Esophagus muscularis mucosa (tissue), 4 donors: ENCODE data around the gene TOE1.

Experiments used
- EP300 ChIP-seq: sonication (generic); formaldehyde crosslinking; IDR thresholded peaks from one replicate; pipeline ENCODE4 v1.6.1; 2017; ENCODE audit warnings: antibody characterized with exemption
- POLR2A ChIP-seq: fragments of 450-650 bp; IDR thresholded peaks from one replicate; pipeline ENCODE4 v1.6.1; 2017; ENCODE audit warnings: antibody characterized with exemption, moderate library complexity, mild to moderate bottlenecking, low read depth
- POLR2AphosphoS5 ChIP-seq, 2 donors: sonication (generic); formaldehyde crosslinking; IDR thresholded peaks; one replicate each; pipeline ENCODE4 v1.6.1; 2017; ENCODE audit warnings: antibody characterized with exemption in 2 of 2
- TF ChIP-seq, protein P1 (sequence below), 3 experiments: fragments of 200-600 bp in 2 of 3; fragments of 450-650 bp in 1 of 3; sonication (generic) in 2 of 3; IDR thresholded peaks; one replicate each; pipeline ENCODE4 v1.5.1; 2017 to 2019; ENCODE audit warnings: antibody characterized with exemption in 3 of 3, mild to moderate bottlenecking in 2 of 3, moderate library complexity in 1 of 3

DNA sequence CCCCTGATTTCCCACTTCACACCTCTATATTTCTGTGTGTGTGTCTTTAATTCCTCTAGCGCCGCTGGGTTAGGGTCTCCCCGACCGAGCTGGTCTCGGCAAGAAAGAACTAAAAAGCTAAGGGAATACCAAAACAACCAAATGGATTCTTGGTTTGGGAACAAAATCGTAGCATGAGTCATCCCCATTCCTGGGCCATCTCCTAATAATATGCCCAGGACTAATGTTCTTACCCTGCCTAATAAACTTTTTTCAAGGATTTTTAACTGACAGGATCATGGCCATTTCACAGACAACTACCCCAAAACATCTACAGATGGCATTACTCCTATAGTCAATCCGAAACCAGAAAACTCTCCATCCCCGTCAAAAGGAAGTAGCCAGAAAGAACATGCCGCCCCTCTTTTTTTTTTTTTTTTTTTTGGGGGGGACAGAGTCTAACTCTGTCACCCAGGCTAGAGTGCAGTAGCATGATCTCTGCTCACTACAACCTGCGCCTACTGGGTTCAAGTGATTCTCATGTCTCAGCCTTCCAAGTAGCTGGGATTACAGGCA is 17.4 kb upstream of the TOE1 start:
- no peak for TF ChIP-seq POLR2A
- TF ChIP-seq, protein P1, sequence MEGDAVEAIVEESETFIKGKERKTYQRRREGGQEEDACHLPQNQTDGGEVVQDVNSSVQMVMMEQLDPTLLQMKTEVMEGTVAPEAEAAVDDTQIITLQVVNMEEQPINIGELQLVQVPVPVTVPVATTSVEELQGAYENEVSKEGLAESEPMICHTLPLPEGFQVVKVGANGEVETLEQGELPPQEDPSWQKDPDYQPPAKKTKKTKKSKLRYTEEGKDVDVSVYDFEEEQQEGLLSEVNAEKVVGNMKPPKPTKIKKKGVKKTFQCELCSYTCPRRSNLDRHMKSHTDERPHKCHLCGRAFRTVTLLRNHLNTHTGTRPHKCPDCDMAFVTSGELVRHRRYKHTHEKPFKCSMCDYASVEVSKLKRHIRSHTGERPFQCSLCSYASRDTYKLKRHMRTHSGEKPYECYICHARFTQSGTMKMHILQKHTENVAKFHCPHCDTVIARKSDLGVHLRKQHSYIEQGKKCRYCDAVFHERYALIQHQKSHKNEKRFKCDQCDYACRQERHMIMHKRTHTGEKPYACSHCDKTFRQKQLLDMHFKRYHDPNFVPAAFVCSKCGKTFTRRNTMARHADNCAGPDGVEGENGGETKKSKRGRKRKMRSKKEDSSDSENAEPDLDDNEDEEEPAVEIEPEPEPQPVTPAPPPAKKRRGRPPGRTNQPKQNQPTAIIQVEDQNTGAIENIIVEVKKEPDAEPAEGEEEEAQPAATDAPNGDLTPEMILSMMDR (IDR thresholded peaks at IDR 0.05), result no peak
- no peak for TF ChIP-seq POLR2AphosphoS5 (IDR thresholded peaks at IDR 0.05)
- TF ChIP-seq EP300, result no peak
